SK-N-SH treated with all-trans-retinoic acid at 6 μM for 48 hours (cell line): Measurements from ENCODE around the gene VSIR.

Source experiments
- ATAC-seq: fragments of 200-7000 bp; cut with Tn5 transposase; 3 replicates; pipeline ENCODE4 v1.9.1; 2020; ENCODE audit warnings: mild to moderate bottlenecking, moderate library complexity
- ARNTL ChIP-seq: fragments of 450-650 bp; formaldehyde crosslinking; IDR thresholded peaks from 2 replicates; pipeline ENCODE4 v1.5.0; 2020; ENCODE audit warnings: low read depth, mild to moderate bottlenecking, moderate library complexity, borderline replicate concordance
- BACH2 ChIP-seq: fragments of 250-450 bp; sonication (Bioruptor Pico); IDR thresholded peaks from 2 replicates; pipeline ENCODE4 v1.9.0; 2021; ENCODE audit warnings: mild to moderate bottlenecking, borderline replicate concordance
- CSDC2 ChIP-seq: fragments of 250-450 bp; sonication (Bioruptor Pico); IDR thresholded peaks from 2 replicates; pipeline ENCODE4 v1.5.0; 2020; ENCODE audit warnings: mild to moderate bottlenecking, moderate library complexity
- CSRNP3 ChIP-seq: fragments of 250-450 bp; sonication (Bioruptor Pico); IDR thresholded peaks from 2 replicates; pipeline ENCODE4 v1.5.1; 2021; ENCODE audit warnings: mild to moderate bottlenecking, moderate library complexity
- ESRRG ChIP-seq: fragments of 250-450 bp; sonication (Bioruptor Pico); IDR thresholded peaks from 2 replicates; pipeline ENCODE4 v1.6.1; 2021; ENCODE audit warnings: mild to moderate bottlenecking
- GLIS3 ChIP-seq: fragments of 250-450 bp; sonication (Bioruptor Pico); IDR thresholded peaks from 2 replicates; pipeline ENCODE4 v1.5.0; 2020; ENCODE audit warnings: mild to moderate bottlenecking, moderate library complexity
- ISL1 ChIP-seq: fragments of 250-450 bp; sonication (Bioruptor Pico); IDR thresholded peaks from 2 replicates; pipeline ENCODE4 v2.1.2; 2022; ENCODE audit warnings: mild to moderate bottlenecking, moderate library complexity
- OSR1 ChIP-seq: fragments of 250-450 bp; sonication (Bioruptor Pico); IDR thresholded peaks from 2 replicates; pipeline ENCODE4 v1.8.0; 2022; ENCODE audit warnings: moderate library complexity, mild to moderate bottlenecking, inconsistent platforms
- PATZ1 ChIP-seq: fragments of 250-450 bp; sonication (Bioruptor Pico); IDR thresholded peaks from 2 replicates; pipeline ENCODE4 v1.8.0; 2020; ENCODE audit warnings: mild to moderate bottlenecking, moderate library complexity, borderline replicate concordance
- POU6F1 ChIP-seq: fragments of 250-450 bp; sonication (Bioruptor Pico); IDR thresholded peaks from 2 replicates; pipeline ENCODE4 v1.8.0; 2021; ENCODE audit warnings: low read depth, mild to moderate bottlenecking, moderate library complexity, borderline replicate concordance
- PPARA ChIP-seq: fragments of 250-450 bp; sonication (Bioruptor Pico); IDR thresholded peaks from 2 replicates; pipeline ENCODE4 v1.5.0; 2020; ENCODE audit warnings: mild to moderate bottlenecking, borderline replicate concordance
- RARB ChIP-seq: fragments of 250-450 bp; sonication (Bioruptor Pico); IDR thresholded peaks from 2 replicates; pipeline ENCODE4 v1.8.0; 2021; ENCODE audit warnings: mild to moderate bottlenecking, moderate library complexity
- SNAI2 ChIP-seq: fragments of 250-450 bp; sonication (Bioruptor Pico); IDR thresholded peaks from 2 replicates; pipeline ENCODE4 v1.5.0; 2020; ENCODE audit warnings: mild to moderate bottlenecking, moderate library complexity
- TCF4 ChIP-seq: fragments of 250-450 bp; sonication (Bioruptor Pico); IDR thresholded peaks from 2 replicates; pipeline ENCODE4 v1.8.0; 2021; ENCODE audit warnings: mild to moderate bottlenecking, moderate library complexity, borderline replicate concordance
- TOX ChIP-seq: fragments of 250-450 bp; sonication (Bioruptor Pico); IDR thresholded peaks from 2 replicates; pipeline ENCODE4 v1.8.0; 2021; ENCODE audit warnings: mild to moderate bottlenecking, moderate library complexity, borderline replicate concordance
- ZC3H10 ChIP-seq: fragments of 250-450 bp; sonication (Bioruptor Pico); IDR thresholded peaks from 2 replicates; pipeline ENCODE4 v1.5.1; 2021; ENCODE audit warnings: mild to moderate bottlenecking, moderate library complexity
- ZFP3 ChIP-seq: fragments of 250-450 bp; sonication (Bioruptor Pico); IDR thresholded peaks from 2 replicates; pipeline ENCODE4 v1.5.0; 2020; ENCODE audit warnings: mild to moderate bottlenecking, moderate library complexity
- ZFP30 ChIP-seq: fragments of 450-650 bp; formaldehyde crosslinking; IDR thresholded peaks from 2 replicates; pipeline ENCODE4 v1.5.0; 2022; ENCODE audit warnings: mild to moderate bottlenecking, moderate library complexity
- ZNF565 ChIP-seq: fragments of 450-650 bp; formaldehyde crosslinking; conservative IDR thresholded peaks from 2 replicates; pipeline ENCODE4 v1.5.0; 2020; ENCODE audit warnings: low read depth, mild to moderate bottlenecking, moderate library complexity
- ZNF70 ChIP-seq: fragments of 450-650 bp; formaldehyde crosslinking; IDR thresholded peaks from 2 replicates; pipeline ENCODE4 v1.5.0; 2020; ENCODE audit warnings: mild to moderate bottlenecking, moderate library complexity
- ZNF8 ChIP-seq: fragments of 450-650 bp; formaldehyde crosslinking; IDR thresholded peaks from 2 replicates; pipeline ENCODE4 v1.5.0; 2020; ENCODE audit warnings: mild to moderate bottlenecking, moderate library complexity

Gene VSIR

GRCh38 chr10:71715860-71716259 is 57.5 kb downstream of the VSIR start:
- no peak for ATAC-seq
- no peak for TF ChIP-seq CSRNP3
- TF ChIP-seq OSR1 (CRISPR knock-in tag) = no peak
- TF ChIP-seq CSDC2 (CRISPR knock-in tag) = no peak
- no peak for TF ChIP-seq PPARA (CRISPR knock-in tag)
- no peak for TF ChIP-seq POU6F1
- no peak for TF ChIP-seq ZNF565 (CRISPR knock-in tag)
- TF ChIP-seq PATZ1 (CRISPR knock-in tag) = no peak
- no peak for TF ChIP-seq RARB (CRISPR knock-in tag)
- TF ChIP-seq ZNF70 (CRISPR knock-in tag) = no peak
- TF ChIP-seq SNAI2 (CRISPR knock-in tag) = no peak
- TF ChIP-seq GLIS3 (CRISPR knock-in tag) = no peak
- TF ChIP-seq ZFP30 (CRISPR knock-in tag) = no peak
- TF ChIP-seq ZNF8 = no peak
- TF ChIP-seq ARNTL = no peak
- no peak for TF ChIP-seq TOX (CRISPR knock-in tag)
- TF ChIP-seq ESRRG (CRISPR knock-in tag) = no peak
- TF ChIP-seq ZFP3 = no peak
- TF ChIP-seq BACH2 = no peak
- TF ChIP-seq TCF4 (CRISPR knock-in tag) = no peak
- no peak for TF ChIP-seq ZC3H10 (CRISPR knock-in tag)

- TF ChIP-seq PATZ1 (CRISPR knock-in tag) (no peak), PPARA (CRISPR knock-in tag) (no peak), ZC3H10 (CRISPR knock-in tag) (no peak), ZNF8 (no peak), ZNF70 (CRISPR knock-in tag) (no peak), CSDC2 (CRISPR knock-in tag) (no peak), CSRNP3 (no peak), ISL1 (CRISPR knock-in tag) (no peak), SNAI2 (CRISPR knock-in tag) (no peak), ESRRG (CRISPR knock-in tag) (no peak), POU6F1 (no peak)
- TF ChIP-seq, all 23 proteins: peak for 0
- no peak for ATAC-seq
These were observed 58.3 kb downstream of the VSIR start for GRCh38 chr10:71715026-71715425.

- ATAC-seq = no peak
- TF ChIP-seq CSRNP3 (no peak), SNAI2 (CRISPR knock-in tag) (no peak), TCF4 (CRISPR knock-in tag) (no peak), ESRRG (CRISPR knock-in tag) (no peak), OSR1 (CRISPR knock-in tag) (no peak), ISL1 (CRISPR knock-in tag) (no peak)
- TF ChIP-seq, all 23 proteins: peak for 0
These were observed 58.7 kb downstream of the VSIR start for GRCh38 chr10:71714592-71714991.
